Astrocyte of the cerebellum (primary cell): Measurements from ENCODE around the gene HOXD8.

ENCODE experiments used
- DNase-seq: peaks from one replicate; pipeline ENCODE4 v3.0.0-alpha.2; 2011; ENCODE audit warnings: low read depth
- H3K4me3 ChIP-seq: 2 replicates; pipeline ENCODE4 v1.5.1; 2011; ENCODE audit warnings: mild to moderate bottlenecking, low read depth, low read length, moderate library complexity
- CTCF ChIP-seq: IDR thresholded peaks from 2 replicates; pipeline ENCODE4 v1.5.1; 2012; ENCODE audit warnings: low read length, low read depth, moderate library complexity, mild to moderate bottlenecking; ENCODE audit errors: missing control alignments
- in situ Hi-C: cut with HindIII; loops from 2 replicates; pipeline ENCODE4 v1.10.0; 2017; ENCODE audit warnings: low sequenced_read_pairs

Gene HOXD8

GRCh38 chr2:176177580-176178037 lies 48.1 kb downstream of the HOXD8 start:
- DNase-seq: no peak
- TF ChIP-seq CTCF: no peak
- in situ Hi-C loops: no loop called here
- no peak overlapping the region for H3K4me3 ChIP-seq

- H3K4me3 ChIP-seq: peak overlapping the region; percentile 10
- TF ChIP-seq CTCF: no peak
- no peak for DNase-seq
- in situ Hi-C loops: no loop called here
Measured at GRCh38 chr2:176178038-176178756, 48.7 kb downstream of the HOXD8 start.

- DNase-seq: no peak
- TF ChIP-seq CTCF: no peak
- no peak overlapping the region for H3K4me3 ChIP-seq
- in situ Hi-C loops: no loop called here
Measured at GRCh38 chr2:176178757-176179295, 49.3 kb downstream of the HOXD8 start.

- no peak for TF ChIP-seq CTCF
- H3K4me3 ChIP-seq: no peak overlapping the region
- no peak for DNase-seq
- in situ Hi-C loops: no loop called here
Measured at GRCh38 chr2:176181551-176181950, 52.0 kb downstream of the HOXD8 start.
